HG02943 (cell line): ENCODE results near the gene MAT2B.
"Not testable (repeated sequence)": the region's sequence is repeated elsewhere in the genome, so short reads cannot be mapped to it uniquely, and the experiment has no call there.

Experiments
- ATAC-seq: cut with Tn5 transposase; IDR thresholded peaks from one replicate; pipeline ENCODE4 v1.9.1; 2021; ENCODE audit warnings: mild to moderate bottlenecking, low read depth, moderate library complexity; ENCODE audit not compliant: unreplicated experiment

Gene MAT2B

DNA sequence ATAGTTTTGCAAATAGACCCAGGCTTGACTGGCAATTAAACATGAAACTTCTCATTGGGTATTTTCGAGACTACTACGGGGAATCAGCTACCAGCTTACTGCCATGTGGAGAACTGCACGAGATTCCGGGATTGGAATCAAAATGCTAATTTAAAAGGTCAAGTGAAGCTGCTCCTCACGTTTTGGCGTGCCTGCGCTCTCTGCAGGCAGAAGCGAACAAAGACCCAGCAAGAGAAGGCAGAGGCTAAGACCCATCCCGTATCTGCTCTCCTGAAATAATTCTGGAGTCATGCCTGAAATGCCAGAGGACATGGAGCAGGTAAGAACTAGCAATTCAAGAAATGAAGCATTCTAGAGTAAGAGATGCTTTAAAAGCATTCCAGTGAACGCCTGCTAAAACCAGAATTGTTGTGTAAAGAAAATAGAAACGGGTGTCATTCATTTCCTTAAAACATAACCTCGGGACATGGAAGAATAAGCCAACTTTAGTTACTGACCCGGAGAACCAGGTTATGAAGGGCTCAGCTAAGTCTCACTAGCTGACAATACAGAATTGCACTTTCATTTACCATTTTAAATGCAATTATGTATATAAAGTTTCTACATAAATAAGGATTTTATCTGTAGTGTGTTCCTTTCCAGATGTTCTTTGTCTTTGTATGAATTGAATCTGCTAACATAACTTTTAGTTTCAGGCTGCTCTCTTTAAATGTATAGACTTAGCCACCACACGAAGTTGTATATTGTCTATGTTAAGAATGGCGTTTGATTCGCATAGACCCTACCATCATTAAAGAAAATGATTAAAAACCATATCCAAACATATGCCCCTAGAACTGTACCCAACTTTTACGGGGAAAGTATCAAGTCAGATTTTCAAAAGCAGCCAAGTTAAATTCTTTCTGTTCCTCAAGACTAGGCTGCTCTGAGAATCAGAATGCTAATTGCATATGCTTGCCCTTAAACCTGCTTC is 2.0 kb upstream of the MAT2B start:
- no peak for ATAC-seq

DNA sequence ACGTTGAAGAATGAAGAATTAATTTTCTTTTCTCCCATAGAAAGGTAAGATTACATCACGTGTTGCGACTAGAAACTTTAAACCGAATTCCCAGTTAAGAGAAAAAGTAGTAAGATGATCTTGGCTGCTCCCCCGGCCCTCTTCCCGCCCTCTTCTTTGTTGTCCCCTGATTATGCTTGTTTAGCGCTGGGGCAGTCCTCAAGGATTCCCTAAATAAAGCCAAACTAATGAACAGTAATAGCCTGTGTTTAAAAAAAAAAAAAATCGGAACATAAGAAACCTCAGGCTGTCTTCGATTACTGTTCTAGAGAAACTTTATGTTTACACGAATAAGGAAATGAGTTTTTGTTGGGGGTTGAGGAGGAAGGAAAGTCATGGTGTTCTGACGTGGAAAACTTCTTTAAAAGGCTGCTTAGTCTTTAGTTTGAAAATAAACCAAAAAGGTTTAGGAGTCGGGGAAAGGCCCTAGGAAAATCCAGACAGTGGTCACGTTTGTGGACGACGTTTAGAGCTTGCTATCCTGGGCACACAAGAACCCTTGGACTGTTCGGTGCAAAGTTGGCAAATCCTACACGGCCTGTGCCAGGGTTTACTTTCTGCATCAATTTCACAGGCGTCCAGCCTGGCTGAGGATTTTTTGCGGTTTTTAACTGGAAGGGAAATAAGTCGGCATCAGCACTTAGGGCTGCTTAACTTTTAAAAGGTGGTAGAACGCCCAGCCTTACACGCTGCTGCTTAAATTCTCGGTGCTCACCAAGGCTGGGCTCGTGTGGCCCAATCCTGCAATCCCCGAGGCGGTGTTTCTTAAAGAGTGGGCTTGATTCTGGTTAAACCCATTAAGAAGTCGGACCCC is 1.1 kb upstream of the MAT2B start:
- ATAC-seq = no peak

DNA sequence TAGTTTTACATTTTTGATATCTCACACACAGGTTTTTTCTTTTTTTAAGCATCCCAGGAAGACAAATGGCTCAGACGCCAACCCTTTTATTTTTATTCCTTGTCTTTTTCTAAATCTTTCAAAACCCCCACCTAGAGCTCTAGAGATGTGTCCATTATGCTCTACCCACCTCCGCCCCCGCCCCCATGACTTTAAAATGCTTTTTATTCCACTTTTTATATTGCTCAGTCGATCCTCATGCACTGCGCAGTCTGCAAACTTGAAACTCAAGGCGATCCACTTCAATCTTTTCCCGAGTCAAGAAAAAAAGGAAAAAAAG is 411 bp upstream of the MAT2B start:
- ATAC-seq = no peak

DNA sequence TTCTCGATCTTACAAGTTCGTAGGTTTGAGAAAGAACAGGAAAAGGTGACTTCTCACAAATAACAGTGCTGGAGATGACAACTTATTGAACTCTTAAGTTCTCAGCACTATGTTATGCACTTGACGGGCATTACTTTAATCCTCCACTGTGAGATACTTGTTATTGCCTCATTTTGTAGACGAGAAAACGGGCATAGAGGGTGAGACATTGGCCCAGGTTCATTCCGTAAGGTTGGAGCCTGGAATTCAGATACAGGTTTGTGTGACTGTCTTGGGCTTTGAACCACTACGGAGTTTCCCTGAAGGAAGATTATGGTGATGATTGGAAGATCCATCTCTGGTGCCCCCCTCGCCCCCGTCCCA is 657 bp downstream of the MAT2B start:
- ATAC-seq = peak; percentile 15

DNA sequence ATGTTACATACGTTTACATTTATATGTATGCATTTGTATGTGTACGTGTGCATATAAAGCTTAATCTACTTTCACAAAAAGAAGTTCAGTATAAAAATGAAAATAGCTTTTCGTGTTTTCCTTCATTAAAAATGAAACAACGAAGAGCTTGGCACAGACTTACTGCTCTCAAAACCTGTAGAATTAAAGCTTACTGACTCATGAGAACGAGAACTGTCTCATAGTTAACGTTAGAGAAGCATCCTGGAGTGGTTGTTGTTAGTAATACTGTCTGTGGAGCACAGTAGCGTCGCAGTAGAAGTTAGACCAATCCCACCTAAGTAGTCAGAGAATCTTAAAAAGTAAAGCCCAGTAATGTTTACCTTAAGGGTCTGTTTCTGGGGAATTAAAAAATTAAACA is 1.3 kb downstream of the MAT2B start:
- ATAC-seq = no peak

DNA sequence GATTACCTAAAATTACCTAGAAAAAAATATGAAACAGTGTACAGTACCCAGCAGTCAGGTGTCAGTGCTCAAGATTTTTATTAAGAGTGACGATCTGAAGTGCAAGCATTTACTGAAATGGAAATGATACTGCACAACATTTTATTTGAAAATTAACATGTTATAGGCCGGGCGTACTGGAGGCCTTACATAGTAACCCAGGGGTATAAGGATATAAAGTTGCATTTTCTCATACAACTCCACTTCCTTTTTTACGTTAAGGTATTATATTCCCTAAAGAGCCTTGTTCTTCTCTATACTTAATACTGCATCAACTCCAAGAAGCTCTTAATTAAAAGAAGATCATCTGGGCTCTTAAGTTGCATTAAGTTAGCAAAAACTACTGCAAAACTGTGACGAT is 3.3 kb downstream of the MAT2B start:
- no peak for ATAC-seq

DNA sequence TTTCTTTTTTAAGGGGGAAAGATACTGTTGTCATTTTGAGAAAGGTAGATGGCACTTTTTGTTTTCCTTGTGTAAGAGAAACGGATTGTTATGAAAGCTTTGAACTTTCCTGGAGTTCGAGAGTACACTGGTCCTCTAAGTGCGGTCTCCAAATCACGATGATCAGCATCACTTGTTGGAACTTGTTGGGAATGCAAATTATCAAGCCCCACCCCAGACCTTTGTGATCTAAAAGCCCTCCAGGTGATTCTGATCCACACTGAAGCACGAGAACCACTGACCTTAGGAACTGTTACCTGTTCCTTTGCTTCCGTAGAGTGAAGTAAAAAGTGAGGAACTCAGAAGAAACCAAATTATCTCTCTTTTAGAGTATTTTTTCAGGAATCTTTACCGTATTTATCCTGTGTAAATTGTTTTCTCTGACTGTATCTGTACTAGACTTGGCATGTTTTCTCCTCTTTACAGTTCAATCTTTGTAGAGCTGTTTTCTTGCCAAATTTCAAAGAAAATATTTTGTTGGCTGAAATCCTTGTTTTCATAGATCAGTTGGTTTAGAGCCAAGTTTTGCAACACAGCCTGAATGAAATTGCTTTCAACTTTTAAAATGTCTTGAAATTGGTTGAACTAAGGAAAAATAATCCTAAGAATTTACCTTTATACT is 4.0 kb downstream of the MAT2B start:
- ATAC-seq = no peak

DNA sequence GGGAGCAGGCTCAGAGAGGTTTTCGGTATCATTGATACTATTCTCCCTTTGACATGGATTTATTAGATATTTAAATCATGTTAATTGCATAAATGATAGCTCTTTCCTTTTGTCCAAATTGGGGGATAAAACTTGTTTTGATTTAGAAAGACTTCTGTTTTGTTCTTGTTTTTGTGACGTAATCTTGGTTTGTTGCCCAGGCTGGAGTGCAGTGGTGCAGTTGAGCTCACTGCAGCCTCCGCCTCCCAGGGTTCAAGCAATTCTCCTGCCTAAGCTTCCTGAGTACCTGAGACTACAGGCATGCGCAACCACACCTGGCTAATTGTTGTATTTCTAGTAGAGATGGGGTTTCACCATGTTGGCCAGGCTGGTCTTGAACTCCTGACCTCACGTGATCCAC is 7.1 kb downstream of the MAT2B start:
- ATAC-seq = no peak

DNA sequence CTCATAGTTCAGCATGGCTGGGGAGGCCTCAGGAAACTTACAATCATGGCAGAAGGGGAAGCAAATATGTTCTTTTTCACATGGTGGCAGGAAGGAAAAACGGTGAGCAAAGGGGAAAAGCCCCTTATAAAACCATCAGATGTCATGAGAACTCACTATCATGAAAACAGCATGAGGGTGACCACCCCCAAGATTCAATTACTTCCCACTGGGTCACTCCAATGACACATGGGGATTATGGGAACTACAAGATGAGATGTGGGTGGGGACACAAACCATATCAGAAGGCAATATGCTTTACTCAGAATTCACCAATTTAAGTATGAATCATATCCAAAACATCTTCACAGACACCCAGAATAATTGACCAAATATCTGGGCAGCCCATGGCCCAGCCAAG is 19.7 kb downstream of the MAT2B start:
- no peak for ATAC-seq

DNA sequence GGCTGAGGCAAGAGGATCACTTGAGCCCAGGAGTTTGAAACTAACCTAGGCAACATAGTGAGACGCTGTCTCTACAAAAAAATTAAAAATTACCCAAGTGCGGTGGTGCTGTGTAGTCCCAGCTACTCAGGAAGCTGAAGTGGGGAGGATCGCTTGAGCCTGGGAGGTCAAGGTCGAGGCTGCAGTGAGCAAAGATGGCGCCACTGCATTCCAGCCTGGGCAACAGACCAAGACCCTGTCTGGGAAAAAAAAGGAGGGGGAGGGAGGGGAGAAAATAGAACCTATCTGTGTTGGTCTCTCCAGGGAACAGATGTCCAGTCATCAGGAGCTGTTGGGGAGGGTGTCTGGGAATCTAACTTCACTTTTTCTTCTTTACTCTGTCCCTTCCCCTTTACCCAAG is 24.3 kb downstream of the MAT2B start:
- no peak for ATAC-seq

DNA sequence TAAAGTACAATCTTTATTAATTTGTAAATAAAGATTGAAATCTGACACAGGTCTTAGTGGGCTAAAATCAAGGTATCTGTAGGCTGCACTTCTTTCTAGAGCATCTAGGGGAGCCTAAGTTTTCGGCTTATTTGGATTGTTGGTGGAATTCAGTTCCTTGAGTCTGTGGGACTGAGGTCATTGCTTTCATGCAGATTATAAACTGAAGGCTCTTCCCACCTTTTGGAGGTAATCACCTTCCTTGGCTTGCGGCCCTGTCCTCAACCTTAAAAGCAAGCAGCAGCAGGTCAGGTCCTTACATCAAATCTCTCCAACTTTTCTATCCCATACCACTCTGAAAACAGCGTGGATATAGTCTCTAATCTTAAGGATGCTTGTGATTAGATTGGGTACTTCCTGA is 25.9 kb downstream of the MAT2B start:
- ATAC-seq = no peak

DNA sequence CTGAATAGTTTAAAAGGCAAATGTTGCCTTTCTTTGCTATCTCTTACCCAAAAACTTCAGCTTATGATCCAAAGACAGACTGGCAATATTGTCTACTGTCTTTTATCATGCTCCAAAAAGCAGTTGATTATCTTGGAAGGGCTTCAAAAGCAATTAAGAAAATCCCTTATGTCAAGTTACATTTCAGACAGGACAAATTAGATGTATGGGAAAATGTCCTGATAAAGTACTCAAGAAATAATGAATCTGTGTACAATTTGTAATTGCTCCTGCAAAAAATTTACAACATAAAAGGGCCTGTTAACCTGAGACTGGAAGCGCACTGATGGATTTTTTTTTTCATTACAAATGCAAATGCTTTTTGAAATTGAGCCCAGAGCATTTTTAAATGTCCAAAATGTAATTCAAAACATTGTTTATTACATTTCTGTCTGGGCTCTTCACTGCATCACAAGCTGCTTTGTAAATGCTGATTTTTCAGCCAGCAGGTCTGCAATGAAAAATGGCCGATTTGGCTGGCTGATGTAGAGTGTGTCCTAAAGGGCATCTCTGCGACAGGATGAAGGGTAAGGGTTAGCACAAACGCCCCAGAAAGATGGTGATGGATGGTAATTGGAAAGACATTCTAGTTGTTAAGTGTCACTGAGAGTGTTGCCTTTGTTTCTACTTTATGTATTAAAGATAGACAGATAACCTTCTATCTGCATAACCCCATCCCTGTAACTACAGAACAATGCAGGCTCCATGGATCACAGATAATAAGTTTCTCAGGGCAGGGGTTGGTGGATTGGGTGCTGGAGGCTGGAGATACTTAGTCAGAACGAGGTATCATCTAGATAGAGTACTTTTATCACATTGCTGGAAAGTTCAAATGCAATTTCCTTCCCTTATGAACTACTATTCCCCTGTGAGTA is 27.0 kb downstream of the MAT2B start:
- ATAC-seq = no peak

DNA sequence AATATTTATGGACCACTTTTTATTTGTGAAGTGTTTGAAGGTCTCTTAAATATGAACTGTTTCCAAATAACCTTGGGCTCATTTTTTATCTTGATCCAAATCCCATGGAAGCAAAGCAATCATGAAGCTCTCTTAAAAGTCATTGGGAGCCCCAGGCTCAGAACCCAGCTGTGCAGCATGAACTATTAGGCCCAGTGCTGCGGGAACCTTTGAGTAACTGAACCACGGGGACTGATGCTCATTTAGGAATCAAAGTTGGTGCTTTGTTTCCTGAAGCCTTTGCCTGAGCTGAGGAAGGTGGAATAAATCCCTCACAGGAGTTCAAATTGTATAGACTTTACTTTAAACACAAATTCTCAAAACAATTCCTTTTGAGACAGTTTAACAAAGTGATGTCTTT is 27.8 kb downstream of the MAT2B start:
- no peak for ATAC-seq

DNA sequence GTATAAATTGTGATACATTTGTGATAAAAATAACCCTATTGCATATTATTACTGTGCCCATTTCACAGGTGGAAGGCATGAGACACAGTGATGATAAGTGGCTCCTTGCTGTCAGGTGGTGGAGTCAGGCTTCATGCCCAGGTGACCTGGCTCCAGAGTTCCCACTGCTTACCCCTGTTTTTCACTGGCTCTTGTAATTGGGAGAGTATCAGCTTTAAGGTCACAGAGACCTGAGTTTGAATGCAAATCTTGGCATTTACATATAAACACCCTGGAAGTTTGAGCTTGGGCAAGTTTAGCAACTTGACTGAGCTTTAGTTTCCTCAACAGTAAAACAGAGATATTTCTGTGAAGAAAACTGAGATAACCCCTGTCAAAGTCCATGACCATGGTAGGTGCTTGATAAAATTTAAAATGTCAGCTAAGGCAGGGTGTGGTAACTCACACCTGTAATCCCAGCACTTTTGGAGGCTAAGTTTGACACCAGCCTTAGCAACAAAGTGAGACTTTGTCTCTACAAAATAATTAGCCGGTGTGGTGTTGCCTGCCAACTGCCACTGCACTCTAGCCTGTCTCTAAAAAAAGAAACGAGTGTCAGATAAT is 29.2 kb downstream of the MAT2B start:
- ATAC-seq = no peak

DNA sequence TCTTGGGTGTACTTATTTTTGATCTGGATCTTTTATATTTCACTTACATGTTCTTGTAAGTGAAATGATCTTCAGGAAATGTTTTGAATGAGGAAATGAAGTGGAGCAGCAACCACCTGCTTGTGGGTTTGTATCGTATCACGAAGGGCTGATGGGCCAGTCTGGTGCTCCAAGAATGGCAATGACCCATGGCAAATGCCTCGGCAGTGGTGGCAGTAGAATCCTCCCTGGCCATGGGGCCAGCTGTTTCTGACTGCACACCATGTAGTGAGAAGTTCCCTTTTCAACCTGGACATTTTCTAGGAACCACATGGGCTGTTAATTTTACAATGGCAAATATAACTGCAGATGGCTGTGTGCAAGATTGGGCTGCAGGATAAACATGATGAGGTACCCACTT is 29.9 kb downstream of the MAT2B start:
- ATAC-seq = no peak

DNA sequence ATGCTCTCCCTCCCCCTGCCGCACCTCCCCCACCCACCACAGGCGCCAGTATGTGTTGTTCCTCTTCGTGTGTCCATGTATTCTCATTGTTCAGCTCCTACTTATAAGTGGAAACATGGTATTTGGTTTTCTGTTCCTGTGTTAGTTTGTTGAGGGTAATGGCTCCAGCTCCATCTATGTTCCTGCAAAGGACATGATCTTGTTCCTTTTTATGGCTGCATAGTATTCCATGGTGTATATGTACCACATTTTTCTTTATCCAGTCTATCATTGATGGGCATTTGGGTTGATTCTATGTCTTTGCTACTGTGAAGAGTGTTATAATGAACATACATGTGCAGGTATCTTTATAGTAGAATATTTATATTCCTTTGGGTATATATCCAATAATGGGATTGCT is 31.0 kb downstream of the MAT2B start:
- not testable (repeated sequence) for ATAC-seq

DNA sequence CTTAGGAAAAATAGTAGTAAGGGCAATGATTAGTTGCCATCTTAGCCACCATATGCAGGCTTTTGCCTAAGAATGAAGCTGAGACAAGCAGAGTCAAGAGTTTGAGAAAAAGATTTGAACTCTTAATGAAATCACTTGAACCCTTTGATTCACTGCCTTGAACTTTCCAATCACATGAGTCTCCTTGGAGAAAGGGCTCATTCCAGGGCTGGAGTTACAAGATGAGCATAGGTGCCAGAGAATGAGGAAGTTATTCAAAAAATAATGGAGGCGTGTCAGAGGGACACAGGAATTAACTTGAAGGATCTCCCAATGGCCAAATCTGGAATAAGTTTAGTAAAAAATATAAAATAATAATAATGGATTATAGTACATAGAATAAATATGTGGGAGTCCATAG is 35.3 kb downstream of the MAT2B start:
- ATAC-seq = no peak

DNA sequence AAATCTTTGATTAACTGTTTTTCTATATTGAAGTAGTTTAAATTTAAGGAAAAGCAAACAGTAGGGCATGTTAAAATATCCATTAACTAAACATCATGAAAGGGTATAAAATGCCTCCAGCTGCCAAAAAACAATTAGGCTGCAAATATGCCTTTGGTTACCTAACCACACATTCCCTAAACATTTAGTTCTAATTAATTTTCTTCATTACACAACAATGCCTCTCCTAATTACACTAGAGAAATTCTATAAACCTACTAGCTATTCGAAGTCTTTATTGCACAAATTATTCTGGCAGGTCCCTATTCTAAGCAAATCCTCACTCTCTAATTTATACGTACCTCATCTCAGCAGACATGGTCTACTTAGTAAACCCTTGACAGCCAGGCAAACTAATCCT is 37.4 kb downstream of the MAT2B start:
- ATAC-seq = no peak

DNA sequence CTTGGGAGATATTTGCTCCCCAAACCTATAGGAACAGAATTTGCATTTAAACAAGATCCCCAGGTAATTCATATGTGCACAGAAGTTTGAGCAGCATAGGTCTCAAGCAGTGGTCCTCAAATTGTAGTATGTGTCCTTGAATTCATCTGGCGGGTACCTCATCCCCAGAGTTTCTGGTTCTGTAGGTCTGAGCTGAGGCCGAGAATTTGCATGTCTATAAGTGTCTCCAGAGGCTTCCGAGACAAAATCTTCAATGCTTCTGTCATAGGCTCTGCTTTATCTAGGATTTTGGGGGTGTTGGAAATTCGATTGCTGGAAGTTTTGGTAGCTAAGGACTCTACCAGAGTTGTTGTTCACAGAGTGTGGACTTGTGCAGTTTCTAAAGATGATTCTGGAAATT is 38.6 kb downstream of the MAT2B start:
- no peak for ATAC-seq

DNA sequence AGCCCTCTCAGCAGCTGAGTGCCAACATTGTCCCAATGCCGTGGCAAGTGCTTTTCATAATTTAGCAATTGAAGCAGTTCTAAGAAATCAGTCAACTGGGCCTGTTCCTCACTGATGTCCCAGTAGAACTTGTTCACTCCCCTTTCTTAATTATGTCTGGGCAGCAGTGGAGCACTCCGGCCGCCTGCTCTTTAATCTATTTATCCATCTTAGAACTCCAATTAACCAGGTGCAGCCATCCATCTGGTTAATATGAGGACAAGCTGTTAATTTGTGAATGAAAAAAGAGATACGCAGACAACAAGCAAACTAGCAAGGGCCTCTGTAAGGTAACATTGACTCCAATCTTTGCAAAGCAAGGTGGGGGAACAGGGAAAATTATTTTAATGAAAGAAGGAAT is 39.4 kb downstream of the MAT2B start:
- no peak for ATAC-seq
